HUES64 (cell line): ENCODE results near the gene ELAVL1. TPM values are rescaled to one million over a fixed set of nuclear protein-coding genes. Genes with fewer than 3 reads are reported as not detected.

Experiments used
- H3K27ac ChIP-seq: 2 replicates; pipeline ENCODE4 v1.7.0; 2013; ENCODE audit warnings: low read depth, low read length, inconsistent platforms
- H3K27me3 ChIP-seq: 2 replicates; pipeline ENCODE4 v1.6.1; 2013; ENCODE audit warnings: mild to moderate bottlenecking, low read length; ENCODE audit not compliant: insufficient read depth
- H3K36me3 ChIP-seq: 2 replicates; pipeline ENCODE4 v1.6.1; 2013; ENCODE audit warnings: mild to moderate bottlenecking, low read length; ENCODE audit not compliant: insufficient read depth
- H3K4me1 ChIP-seq: 2 replicates; pipeline ENCODE4 v1.6.1; 2013; ENCODE audit warnings: mild to moderate bottlenecking, low read length, moderate library complexity; ENCODE audit not compliant: insufficient read depth
- H3K4me3 ChIP-seq: 2 replicates; pipeline ENCODE4 v1.5.1; 2013; ENCODE audit warnings: mild to moderate bottlenecking, low read length, moderate library complexity
- H3K9ac ChIP-seq: 2 replicates; pipeline ENCODE4 v1.6.1; 2013; ENCODE audit warnings: mild to moderate bottlenecking, low read depth, low read length
- H3K9me3 ChIP-seq: 2 replicates; pipeline ENCODE4 v1.6.1; 2013; ENCODE audit warnings: low read depth, low read length; ENCODE audit not compliant: insufficient read depth
- WGBS: fragments of 150-250, 120-280 bp; methylation state at CpG from one replicate; pipeline ENCODE4 v1.1.7; 2013; ENCODE audit warnings: missing lambda C conversion rate; 5-methylcytosine and 5-hydroxymethylcytosine counted together
- polyA plus RNA-seq, 2 experiments: library from polyadenylated mRNA; stranded (reverse); fragments of 50-300 nt; gene quantifications; one replicate each; pipeline ENCODE4 v1.2.3, GENCODE V29; 2013

The ELAVL1 gene
- 118 TPM for polyA plus RNA-seq (2013, experiment 1 of 2)
- 121 TPM for polyA plus RNA-seq (2013, experiment 2 of 2)

GRCh38 chr19:8005534-8006256, at the start of gene ELAVL1:
ELAVL1 (minus strand) TSS chr19:8005641; CDS start chr19:7991815, 13,826 bp downstream.
- H3K4me1 ChIP-seq, result peaks cover 18% of the 10 kb centered on the region
- peaks cover 15% of the 10 kb centered on the region; the same call in 1 of the 2 replicates for H3K36me3 ChIP-seq
- peak within 1 kb of the TSS; percentile 80 for H3K4me3 ChIP-seq
- H3K27ac ChIP-seq, result peak within 1 kb of the TSS; percentile 86
- no peaks in the 10 kb centered on the region for H3K27me3 ChIP-seq
- WGBS, result under 1% methylated on average over 98 of the region's 98 CpGs
- H3K9ac ChIP-seq, result peak within 1 kb of the TSS; percentile 86
- no peaks in the 10 kb centered on the region for H3K9me3 ChIP-seq

DNA sequence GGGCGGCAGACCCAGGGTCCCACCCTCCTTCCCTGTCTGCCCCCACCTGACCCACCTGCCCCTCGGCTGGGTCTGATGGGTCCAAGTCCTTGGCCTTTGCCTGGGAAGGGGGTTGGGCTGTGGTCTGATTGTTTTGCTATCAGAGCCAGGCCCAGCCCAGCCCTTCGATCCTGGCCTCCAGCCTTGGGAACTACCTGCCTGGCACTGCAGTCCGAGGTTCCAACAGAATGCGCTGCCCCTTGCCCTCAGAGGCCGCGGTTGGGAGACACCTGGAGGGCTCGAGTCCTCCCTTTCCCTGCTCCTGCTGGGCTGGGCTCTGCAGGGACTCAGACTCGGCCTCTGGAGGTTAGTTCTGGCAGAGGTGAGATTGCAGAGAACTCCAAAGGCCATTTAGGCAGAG, 48.7 kb upstream of the ELAVL1 start:
- 72% methylated on average over 9 of the region's 9 CpGs for WGBS
- H3K27me3 ChIP-seq, result peaks cover 11% of the 10 kb centered on the region
- H3K9me3 ChIP-seq, result no peaks in the 10 kb centered on the region
- H3K4me3 ChIP-seq, result no peak overlapping the region
- no peaks in the 10 kb centered on the region for H3K36me3 ChIP-seq
- H3K27ac ChIP-seq, result no peak overlapping the region
- no peak overlapping the region for H3K9ac ChIP-seq
- H3K4me1 ChIP-seq, result peaks cover 11% of the 10 kb centered on the region

- Histone ChIP-seq H3K4me3 (no peak within 1 kb of the TSS), H3K9me3 (no peaks in the 10 kb centered on the region), H3K4me1 (peaks cover 11% of the 10 kb centered on the region), H3K27me3 (peaks cover 13% of the 10 kb centered on the region), H3K27ac (no peak within 1 kb of the TSS), H3K9ac (no peak within 1 kb of the TSS), H3K36me3 (no peaks in the 10 kb centered on the region)
- WGBS, result 69% methylated on average over 7 of the region's 7 CpGs
Measured at GRCh38 chr19:8052464-8052859, 47.0 kb upstream of the ELAVL1 start, which contains the start of gene CCL25. CCL25 (plus strand) TSS chr19:8052760; CDS start chr19:8053050, 290 bp downstream.

DNA sequence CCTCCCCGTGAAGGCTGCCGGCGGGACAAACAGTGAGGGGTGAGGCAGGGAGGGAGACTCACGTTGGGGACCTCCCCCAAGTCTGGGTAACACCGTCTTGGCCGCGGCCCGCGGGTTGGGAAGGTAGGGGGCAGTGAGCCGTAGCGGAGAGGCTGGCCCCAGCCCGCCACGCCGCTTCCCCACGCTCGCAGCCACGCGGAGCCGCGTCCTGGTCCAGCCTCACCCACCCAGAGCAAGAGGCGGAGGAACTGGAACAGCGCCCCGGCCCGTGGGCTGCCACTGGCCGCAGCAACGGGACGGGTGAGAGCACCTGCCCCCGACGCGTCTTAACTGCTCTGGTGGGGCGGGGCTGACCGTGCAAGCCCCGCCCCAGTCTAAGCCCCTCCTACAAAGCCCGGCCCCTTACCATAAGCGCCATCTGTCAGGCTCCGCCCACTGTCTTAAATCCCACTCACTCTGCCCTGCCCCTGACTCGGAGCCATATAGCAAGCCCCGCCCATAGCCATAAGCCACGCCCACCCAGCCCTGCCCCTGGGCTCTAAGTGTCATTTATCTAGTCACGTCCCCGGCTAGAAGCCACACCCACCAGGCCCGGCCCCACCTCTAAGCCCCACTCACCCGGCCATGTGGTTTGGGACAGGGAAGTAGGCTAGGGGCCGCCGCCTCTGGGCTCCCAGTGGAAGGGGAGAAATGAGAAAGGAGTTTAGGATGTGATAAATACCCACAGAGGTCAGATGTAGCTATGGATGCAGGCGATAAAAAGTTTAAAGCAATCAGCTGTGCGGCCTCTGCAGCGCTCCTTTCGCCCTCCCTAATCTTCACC, 45.0 kb upstream of the ELAVL1 start:
- Histone ChIP-seq H3K4me3 (peak overlapping the region; percentile 62), H3K9me3 (no peaks in the 10 kb centered on the region), H3K27ac (no peak overlapping the region), H3K4me1 (peaks cover 11% of the 10 kb centered on the region), H3K27me3 (peaks cover 13% of the 10 kb centered on the region), H3K36me3 (no peaks in the 10 kb centered on the region), H3K9ac (peak overlapping the region; percentile 44; the same call in 1 of the 2 replicates)
- WGBS, result 9% methylated on average over 49 of the region's 49 CpGs

GRCh38 chr19:8046569-8047165, 41.2 kb upstream of the ELAVL1 start:
- Histone ChIP-seq H3K27ac (no peak overlapping the region), H3K9me3 (no peaks in the 10 kb centered on the region), H3K27me3 (peaks cover 13% of the 10 kb centered on the region), H3K36me3 (no peaks in the 10 kb centered on the region), H3K4me3 (no peak overlapping the region), H3K4me1 (no peaks in the 10 kb centered on the region), H3K9ac (no peak overlapping the region)
- 65% methylated on average over 2 of the region's 3 CpGs for WGBS

DNA sequence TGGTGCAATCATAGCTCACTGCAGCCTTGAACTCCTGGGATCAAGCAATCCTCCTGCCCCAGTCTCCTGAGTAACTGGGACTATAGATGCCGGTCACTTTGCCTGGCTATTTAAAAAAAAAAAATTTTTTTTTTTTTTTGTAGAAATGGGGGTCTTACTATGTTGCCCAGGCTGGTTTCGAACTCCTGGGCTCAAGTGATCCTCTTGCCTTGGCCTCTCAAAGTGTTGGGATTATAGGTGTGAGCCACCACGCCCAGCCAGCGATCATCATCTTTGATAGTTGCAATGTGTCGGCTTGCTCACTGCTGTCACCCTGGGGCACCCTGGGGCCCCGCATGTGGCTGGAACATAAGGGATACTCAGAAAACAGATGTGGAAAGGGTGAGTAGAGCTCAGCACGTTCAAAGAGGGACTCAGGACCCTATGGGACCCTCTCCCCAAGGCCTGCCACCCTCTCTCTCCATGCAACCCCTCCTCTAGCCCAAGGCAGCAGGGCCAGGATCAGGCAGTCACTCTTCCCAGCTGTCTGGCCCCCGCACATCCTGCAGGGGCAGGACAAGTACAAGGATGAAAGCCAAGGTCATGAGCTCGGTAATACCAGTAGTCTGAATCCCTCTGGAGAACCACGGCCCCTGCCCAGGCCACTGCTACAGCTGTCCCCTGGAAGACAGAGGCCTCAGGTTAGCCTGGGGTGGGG, 40.6 kb upstream of the ELAVL1 start:
- H3K9ac ChIP-seq, result no peak overlapping the region
- H3K9me3 ChIP-seq, result no peaks in the 10 kb centered on the region
- no peaks in the 10 kb centered on the region for H3K36me3 ChIP-seq
- H3K27me3 ChIP-seq, result peaks cover 13% of the 10 kb centered on the region
- H3K4me3 ChIP-seq, result no peak overlapping the region
- H3K27ac ChIP-seq, result no peak overlapping the region
- WGBS, result 79% methylated on average over 10 of the region's 10 CpGs
- no peaks in the 10 kb centered on the region for H3K4me1 ChIP-seq

- Histone ChIP-seq H3K9me3 (no peaks in the 10 kb centered on the region), H3K9ac (no peak overlapping the region), H3K4me3 (no peak overlapping the region), H3K36me3 (no peaks in the 10 kb centered on the region), H3K27ac (no peak overlapping the region), H3K4me1 (no peaks in the 10 kb centered on the region), H3K27me3 (peaks cover under 1% of the 10 kb centered on the region)
- WGBS, result 90% methylated on average over 10 of the region's 10 CpGs
Measured at GRCh38 chr19:8044018-8044417, 38.6 kb upstream of the ELAVL1 start.

DNA sequence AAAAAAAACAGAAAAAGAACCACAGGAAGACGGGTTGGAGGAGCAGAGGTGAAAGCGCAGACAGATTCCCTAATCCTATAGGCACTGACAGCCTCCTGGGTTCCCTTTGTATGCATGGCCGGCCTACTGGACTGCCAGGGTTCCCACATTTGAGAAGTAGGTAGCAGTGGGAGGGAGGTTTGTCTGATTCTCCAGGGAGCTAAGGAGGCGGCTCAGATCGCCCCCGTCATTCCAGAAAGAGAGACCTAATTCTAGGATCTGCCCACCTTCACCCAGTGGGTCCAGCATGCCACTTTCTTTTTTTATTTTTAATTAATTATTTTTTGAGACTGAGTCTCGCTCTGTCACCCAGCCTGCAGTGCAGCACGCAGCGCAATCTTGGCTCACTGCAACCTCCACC, 37.5 kb upstream of the ELAVL1 start:
- Histone ChIP-seq H3K4me1 (no peaks in the 10 kb centered on the region), H3K27ac (no peak overlapping the region), H3K9ac (no peak overlapping the region), H3K27me3 (no peaks in the 10 kb centered on the region), H3K36me3 (no peaks in the 10 kb centered on the region), H3K4me3 (no peak overlapping the region), H3K9me3 (no peaks in the 10 kb centered on the region)
- WGBS, result 92% methylated on average over 7 of the region's 9 CpGs

- Histone ChIP-seq H3K9me3 (no peaks in the 10 kb centered on the region), H3K9ac (no peak overlapping the region), H3K4me3 (no peak overlapping the region), H3K36me3 (no peaks in the 10 kb centered on the region), H3K27me3 (no peaks in the 10 kb centered on the region), H3K4me1 (no peaks in the 10 kb centered on the region), H3K27ac (no peak overlapping the region)
- WGBS, result 89% methylated on average over 7 of the region's 7 CpGs
Measured at GRCh38 chr19:8041531-8041931, 36.1 kb upstream of the ELAVL1 start.

- no peaks in the 10 kb centered on the region for H3K9me3 ChIP-seq
- H3K27me3 ChIP-seq, result no peaks in the 10 kb centered on the region
- no peak overlapping the region for H3K9ac ChIP-seq
- H3K4me3 ChIP-seq, result no peak overlapping the region
- peaks cover 5% of the 10 kb centered on the region; the same call in 1 of the 2 replicates for H3K4me1 ChIP-seq
- no peaks in the 10 kb centered on the region for H3K36me3 ChIP-seq
- 94% methylated on average over 3 of the region's 3 CpGs for WGBS
- H3K27ac ChIP-seq, result no peak overlapping the region
Measured at GRCh38 chr19:8039231-8039630, 33.8 kb upstream of the ELAVL1 start.
